Tibial nerve (tissue), 4 donors: Measurements from ENCODE around the gene SIK1.
"Not testable (repeated sequence)": the region's sequence is repeated elsewhere in the genome, so short reads cannot be mapped to it uniquely, and the experiment has no call there.

Experiments used
- CTCF ChIP-seq, 5 experiments: fragments of 200-600 bp in 3 of 5; fragments of 450-650 bp in 2 of 5; sonication (generic) in 3 of 5; IDR thresholded peaks; one replicate each; pipeline ENCODE4 v1.5.1; 2016 to 2019; ENCODE audit warnings: antibody characterized with exemption in 5 of 5, mild to moderate bottlenecking in 3 of 5, moderate library complexity in 2 of 5
- EP300 ChIP-seq, 2 donors: sonication (generic); formaldehyde crosslinking; IDR thresholded peaks; one replicate each; pipeline ENCODE4 v1.6.1; 2017; ENCODE audit warnings: antibody characterized with exemption in 2 of 2, mild to moderate bottlenecking in 1 of 2
- POLR2A ChIP-seq, 2 donors: fragments of 450-650 bp; IDR thresholded peaks; one replicate each; pipeline ENCODE4 v1.6.1; 2017; ENCODE audit warnings: antibody characterized with exemption in 2 of 2, mild to moderate bottlenecking in 2 of 2, moderate library complexity in 2 of 2

GRCh38 chr21:43404450-43404849 lies 22.5 kb downstream of the SIK1 start:
- TF ChIP-seq POLR2A, CTCF, EP300 (IDR thresholded peaks at IDR 0.05): not testable (repeated sequence)
